GM21737 (cell line): ENCODE results near the gene RAD51B.

Source experiments
- ATAC-seq: cut with Tn5 transposase; IDR thresholded peaks from one replicate; pipeline ENCODE4 v1.9.1; 2021; ENCODE audit warnings: mild to moderate bottlenecking, moderate library complexity; ENCODE audit not compliant: unreplicated experiment

The RAD51B gene

GRCh38 chr14:67889455-67889854 lies 69.9 kb downstream of the RAD51B start:
- no peak for ATAC-seq

- ATAC-seq = no peak
Observed at GRCh38 chr14:67892466-67893100, 73.0 kb downstream of the RAD51B start.

- no peak for ATAC-seq
Observed at GRCh38 chr14:67900231-67900630, 80.7 kb downstream of the RAD51B start.

- no peak for ATAC-seq
Observed at GRCh38 chr14:67908052-67908754, 88.6 kb downstream of the RAD51B start.

- ATAC-seq = no peak
Observed at GRCh38 chr14:67911562-67911961, 92.0 kb downstream of the RAD51B start.

GRCh38 chr14:67916430-67916829 lies 96.9 kb downstream of the RAD51B start:
- ATAC-seq = no peak

- ATAC-seq = no peak
Observed at GRCh38 chr14:67917006-67917405, 97.4 kb downstream of the RAD51B start.

GRCh38 chr14:67918838-67919237 lies 99.3 kb downstream of the RAD51B start:
- no peak for ATAC-seq

GRCh38 chr14:67919259-67920032 lies 99.9 kb downstream of the RAD51B start:
- ATAC-seq = no peak

GRCh38 chr14:67926821-67927220 lies 107.2 kb downstream of the RAD51B start:
- ATAC-seq = no peak

GRCh38 chr14:67927244-67927643 lies 107.7 kb downstream of the RAD51B start:
- ATAC-seq = no peak

- ATAC-seq = no peak
Observed at GRCh38 chr14:67928375-67928774, 108.8 kb downstream of the RAD51B start.

- no peak for ATAC-seq
Observed at GRCh38 chr14:67932708-67933246, 113.2 kb downstream of the RAD51B start.

- ATAC-seq = no peak
Observed at GRCh38 chr14:67933266-67933665, 113.7 kb downstream of the RAD51B start.

- no peak for ATAC-seq
Observed at GRCh38 chr14:67934087-67934486, 114.5 kb downstream of the RAD51B start.

- no peak for ATAC-seq
Observed at GRCh38 chr14:67934862-67935261, 115.3 kb downstream of the RAD51B start.

GRCh38 chr14:67935371-67935770 lies 115.8 kb downstream of the RAD51B start:
- no peak for ATAC-seq

GRCh38 chr14:67938071-67938470 lies 118.5 kb downstream of the RAD51B start:
- no peak for ATAC-seq

GRCh38 chr14:67940486-67941455 lies 121.2 kb downstream of the RAD51B start:
- ATAC-seq = no peak

- no peak for ATAC-seq
Observed at GRCh38 chr14:67941456-67942018, 122.0 kb downstream of the RAD51B start.
